ENCODE results near the gene DRD2. TPM values are rescaled to one million over a fixed set of nuclear protein-coding genes. Genes with fewer than 3 reads are reported as not detected.

DRD2 gene
- total and polyA plus RNA-seq, 9 donors = 0.02 to 1.0 (median 0.25) TPM; not detected in 2

DNA sequence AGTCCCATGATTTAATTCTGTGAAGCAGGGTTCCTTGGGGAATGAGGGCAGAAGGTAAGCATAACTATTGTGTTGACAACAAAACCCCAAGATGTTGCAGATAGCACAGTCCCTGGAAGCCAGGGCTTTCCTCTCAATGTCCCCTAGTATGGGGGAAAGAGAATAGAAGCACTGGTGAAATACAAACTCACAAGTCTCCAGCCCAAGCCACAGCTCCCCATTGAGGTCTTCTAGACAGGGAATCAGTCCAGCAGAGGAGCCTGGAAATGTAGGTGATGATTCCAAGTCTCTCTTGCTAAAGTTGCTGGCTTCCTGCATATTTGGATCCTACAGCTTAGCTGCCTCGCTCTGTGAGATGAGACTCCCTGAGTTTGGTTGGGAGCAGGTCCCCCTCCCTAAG is 31.7 kb upstream of the DRD2 start:
- intact Hi-C loops (cut with DNase I) = no loop called here
- WGBS, 3 donors = 67 to 100% (median 80%) methylated on average over 1 of the region's 1 CpG
- DNase-seq = no peak

DNA sequence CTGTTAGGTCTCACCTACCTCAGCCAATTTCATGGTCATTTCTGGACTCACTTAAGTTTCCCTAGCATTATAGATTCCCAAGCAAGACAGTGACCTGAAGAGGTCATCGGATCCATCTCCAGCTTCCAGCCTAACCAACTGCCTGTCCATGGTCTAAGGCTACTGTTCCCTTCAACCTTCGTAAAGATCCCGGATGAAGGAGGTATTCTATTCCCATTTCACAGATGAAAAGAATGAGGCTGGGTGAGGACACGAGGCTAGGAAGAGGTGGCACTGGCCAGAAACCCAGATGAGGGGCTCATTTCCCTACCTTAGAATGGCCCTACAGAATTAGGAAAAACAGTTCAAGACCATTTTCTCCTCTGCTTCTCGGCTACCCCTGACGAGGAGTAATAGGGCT is 31.3 kb upstream of the DRD2 start:
- H3K4me1 ChIP-seq (ENCODE audit: insufficient read depth) = no peaks in the 10 kb centered on the region
- WGBS, 3 donors = 73 to 76% (median 74%) methylated on average over 6 of the region's 6 CpGs
- H3K27me3 ChIP-seq = no peaks in the 10 kb centered on the region
- TF ChIP-seq EP300 (IDR thresholded peaks at IDR 0.05) (no peak), POLR2A (IDR thresholded peaks at IDR 0.05) (no peak)
- TF ChIP-seq, protein P1, sequence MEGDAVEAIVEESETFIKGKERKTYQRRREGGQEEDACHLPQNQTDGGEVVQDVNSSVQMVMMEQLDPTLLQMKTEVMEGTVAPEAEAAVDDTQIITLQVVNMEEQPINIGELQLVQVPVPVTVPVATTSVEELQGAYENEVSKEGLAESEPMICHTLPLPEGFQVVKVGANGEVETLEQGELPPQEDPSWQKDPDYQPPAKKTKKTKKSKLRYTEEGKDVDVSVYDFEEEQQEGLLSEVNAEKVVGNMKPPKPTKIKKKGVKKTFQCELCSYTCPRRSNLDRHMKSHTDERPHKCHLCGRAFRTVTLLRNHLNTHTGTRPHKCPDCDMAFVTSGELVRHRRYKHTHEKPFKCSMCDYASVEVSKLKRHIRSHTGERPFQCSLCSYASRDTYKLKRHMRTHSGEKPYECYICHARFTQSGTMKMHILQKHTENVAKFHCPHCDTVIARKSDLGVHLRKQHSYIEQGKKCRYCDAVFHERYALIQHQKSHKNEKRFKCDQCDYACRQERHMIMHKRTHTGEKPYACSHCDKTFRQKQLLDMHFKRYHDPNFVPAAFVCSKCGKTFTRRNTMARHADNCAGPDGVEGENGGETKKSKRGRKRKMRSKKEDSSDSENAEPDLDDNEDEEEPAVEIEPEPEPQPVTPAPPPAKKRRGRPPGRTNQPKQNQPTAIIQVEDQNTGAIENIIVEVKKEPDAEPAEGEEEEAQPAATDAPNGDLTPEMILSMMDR (IDR thresholded peaks at IDR 0.05) = no peak
- intact Hi-C loops (cut with DNase I) = no loop called here
- H3K9me3 ChIP-seq = no peaks in the 10 kb centered on the region
- no peak for DNase-seq
- no peaks in the 10 kb centered on the region for H3K36me3 ChIP-seq
- H3K27ac ChIP-seq = no peak overlapping the region
- no peak overlapping the region for H3K4me3 ChIP-seq

More for the DNA sequence above, 31.7 kb upstream of the DRD2 start:
- Histone ChIP-seq H3K36me3 (no peaks in the 10 kb centered on the region), H3K27ac (no peak overlapping the region), H3K9me3 (no peaks in the 10 kb centered on the region), H3K4me3 (no peak overlapping the region), H3K27me3 (no peaks in the 10 kb centered on the region), H3K4me1 (ENCODE audit: insufficient read depth) (no peaks in the 10 kb centered on the region)
- no peak for TF ChIP-seq POLR2A (IDR thresholded peaks at IDR 0.05)
- no peak for TF ChIP-seq EP300 (IDR thresholded peaks at IDR 0.05)
- TF ChIP-seq, protein P1 (IDR thresholded peaks at IDR 0.05) = no peak

DNA sequence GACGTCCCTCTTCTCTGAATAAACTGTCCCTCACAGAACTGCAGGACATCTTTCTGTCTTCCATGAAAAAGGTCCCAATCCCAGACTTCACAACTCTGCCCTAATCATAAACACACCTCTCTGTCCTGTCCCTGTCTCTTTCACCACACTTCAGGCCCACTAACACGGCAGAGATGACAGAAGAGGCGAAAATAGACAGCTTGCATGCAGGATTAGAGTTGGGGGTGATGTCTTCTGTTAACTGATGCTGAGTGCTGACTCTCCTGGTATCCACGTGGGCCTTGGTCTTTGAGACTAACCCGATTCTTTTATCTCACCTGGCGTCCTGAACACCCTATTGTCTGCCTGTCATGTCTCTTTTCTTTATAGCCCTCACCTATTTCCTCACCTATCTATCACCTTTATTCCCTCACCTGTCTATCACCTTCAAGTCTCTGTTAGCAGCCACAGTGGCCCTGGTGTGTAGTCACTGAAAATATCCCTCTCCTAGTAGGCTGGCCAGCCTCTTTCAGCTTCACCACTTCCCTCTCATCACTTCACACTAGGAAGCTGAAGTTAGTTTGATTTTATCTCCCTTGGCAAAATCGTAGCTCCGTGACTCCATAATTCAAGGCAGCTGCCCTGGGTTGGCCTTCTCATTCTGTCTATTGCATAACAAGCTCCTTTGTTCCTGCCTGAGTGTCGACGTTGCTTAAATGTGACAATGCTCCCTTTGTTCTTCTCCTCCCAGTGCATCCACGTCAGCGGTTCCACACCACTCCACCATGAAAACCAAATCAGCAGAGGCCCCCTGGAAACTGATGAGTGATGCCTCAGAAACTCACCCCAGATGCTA is 30.6 kb upstream of the DRD2 start:
- DNase-seq = no peak
- Histone ChIP-seq H3K4me1 (ENCODE audit: insufficient read depth) (no peaks in the 10 kb centered on the region), H3K27me3 (no peaks in the 10 kb centered on the region), H3K36me3 (no peaks in the 10 kb centered on the region), H3K4me3 (no peak overlapping the region), H3K9me3 (no peaks in the 10 kb centered on the region), H3K27ac (no peak overlapping the region)
- intact Hi-C loops (cut with DNase I) = no loop called here
- TF ChIP-seq POLR2A (IDR thresholded peaks at IDR 0.05) (no peak), EP300 (IDR thresholded peaks at IDR 0.05) (no peak)
- TF ChIP-seq, protein P1 (IDR thresholded peaks at IDR 0.05) = no peak
- WGBS, 3 donors = 50 to 55% (median 53%) methylated on average over 12 of the region's 12 CpGs

DNA sequence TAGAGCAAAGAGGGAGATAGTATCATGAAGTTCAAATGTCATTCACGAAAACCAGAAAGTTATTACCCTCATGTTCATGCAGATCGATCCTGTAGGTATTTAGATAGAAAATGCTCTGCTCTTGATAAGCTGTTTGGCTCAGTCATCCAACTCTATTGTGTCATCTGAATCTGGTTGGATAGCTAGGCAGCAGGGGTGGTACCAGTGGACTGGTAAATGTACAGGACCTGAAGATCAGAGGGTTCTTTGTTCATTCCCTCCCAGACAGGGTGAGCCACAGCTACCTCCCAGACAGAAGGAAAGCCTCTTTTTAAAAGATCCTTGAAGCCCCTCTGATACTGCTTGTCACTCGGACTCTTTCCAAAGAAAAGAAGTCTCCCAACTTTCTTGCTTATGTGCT is 29.8 kb upstream of the DRD2 start:
- H3K4me3 ChIP-seq = no peak overlapping the region
- no peaks in the 10 kb centered on the region for H3K36me3 ChIP-seq
- no peaks in the 10 kb centered on the region for H3K27me3 ChIP-seq
- H3K9me3 ChIP-seq = no peaks in the 10 kb centered on the region
- DNase-seq = no peak
- H3K27ac ChIP-seq = no peak overlapping the region
- no peaks in the 10 kb centered on the region for H3K4me1 ChIP-seq (ENCODE audit: insufficient read depth)
- WGBS, 3 donors = 59 to 68% (median 65%) methylated on average over 3 of the region's 3 CpGs
- intact Hi-C loops (cut with DNase I) = no loop called here
- TF ChIP-seq EP300 (IDR thresholded peaks at IDR 0.05) (no peak), POLR2A (IDR thresholded peaks at IDR 0.05) (no peak)
- TF ChIP-seq, protein P1 (IDR thresholded peaks at IDR 0.05) = no peak
